Prostate gland (tissue), 2 donors: Measurements from ENCODE around the gene ADAMTS10. TPM values are rescaled to one million over a fixed set of nuclear protein-coding genes. Genes with fewer than 3 reads are reported as not detected.
"Not testable (repeated sequence)": the region's sequence is repeated elsewhere in the genome, so short reads cannot be mapped to it uniquely, and the experiment has no call there.

Experiments
- DNase-seq: peaks from one replicate; pipeline ENCODE4 v3.0.0-alpha.2; 2019; ENCODE audit warnings: low spot score
- H3K27ac ChIP-seq, 2 donors: fragments of 200-600 bp; sonication (generic); 2 replicates each; pipeline ENCODE4 v1.5.1; 2017 to 2019
- H3K27me3 ChIP-seq: fragments of 200-600 bp; sonication (generic); replicated peaks from 2 replicates; pipeline ENCODE4 v1.5.1; 2019; ENCODE audit not compliant: insufficient read depth
- H3K36me3 ChIP-seq, 2 donors: fragments of 200-600 bp; sonication (generic); 1 replicate in 1 of 2; 2 replicates in 1 of 2; pipeline versions ENCODE4 v1.5.1 to v1.8.1; 2017 to 2019
- H3K4me1 ChIP-seq: fragments of 200-600 bp; sonication (generic); replicated peaks from 2 replicates; pipeline ENCODE4 v1.5.1; 2019
- H3K4me3 ChIP-seq, 2 donors: fragments of 200-600 bp; sonication (generic); 2 replicates each; pipeline ENCODE4 v1.5.1; 2017 to 2019
- H3K9me3 ChIP-seq: fragments of 200-600 bp; sonication (generic); 2 replicates; pipeline ENCODE4 v1.5.1; 2017
- POLR2A ChIP-seq: fragments of 450-650 bp; IDR thresholded peaks from one replicate; pipeline ENCODE4 v1.6.1; 2016; ENCODE audit warnings: antibody characterized with exemption, mild to moderate bottlenecking
- POLR2AphosphoS5 ChIP-seq: sonication (generic); formaldehyde crosslinking; IDR thresholded peaks from one replicate; pipeline ENCODE4 v1.6.1; 2017; ENCODE audit warnings: antibody characterized with exemption
- WGBS: methylation state at CpG from one replicate; pipeline ENCODE4 v1.1.5; 2018; 5-methylcytosine and 5-hydroxymethylcytosine counted together
- intact Hi-C: fragments of 100-400 bp; cut with DNase I; formaldehyde crosslinking; loops from one replicate; pipeline ENCODE4 v1.14.2; 2022
- total RNA-seq, 2 donors: library from RNA; depleted of rRNA; stranded (reverse); fragments of >200 nt; gene quantifications; one replicate each; pipeline ENCODE4 v1.1.0, GENCODE V29; 2016
- TF ChIP-seq, protein P1 (sequence below), 4 experiments: fragments of 200-600 bp in 2 of 4; fragments of 450-650 bp in 2 of 4; sonication (generic) in 2 of 4; IDR thresholded peaks; 1 replicate in 3 of 4; 2 replicates in 1 of 4; pipeline ENCODE4 v1.5.1; 2016 to 2019; ENCODE audit warnings: antibody characterized with exemption in 4 of 4, mild to moderate bottlenecking in 2 of 4, moderate library complexity in 2 of 4

The ADAMTS10 gene
- total RNA-seq, 2 donors from 2014 or later: 9.7 to 48.1 TPM

- Histone ChIP-seq H3K27me3 (no peaks in the 10 kb centered on the region), H3K9me3 (no peaks in the 10 kb centered on the region), H3K4me3 (no peak overlapping the region), H3K36me3 (no peaks in the 10 kb centered on the region), H3K4me1 (no peaks in the 10 kb centered on the region), H3K27ac (no peak overlapping the region)
- TF ChIP-seq POLR2AphosphoS5: no peak
- TF ChIP-seq, protein P1, sequence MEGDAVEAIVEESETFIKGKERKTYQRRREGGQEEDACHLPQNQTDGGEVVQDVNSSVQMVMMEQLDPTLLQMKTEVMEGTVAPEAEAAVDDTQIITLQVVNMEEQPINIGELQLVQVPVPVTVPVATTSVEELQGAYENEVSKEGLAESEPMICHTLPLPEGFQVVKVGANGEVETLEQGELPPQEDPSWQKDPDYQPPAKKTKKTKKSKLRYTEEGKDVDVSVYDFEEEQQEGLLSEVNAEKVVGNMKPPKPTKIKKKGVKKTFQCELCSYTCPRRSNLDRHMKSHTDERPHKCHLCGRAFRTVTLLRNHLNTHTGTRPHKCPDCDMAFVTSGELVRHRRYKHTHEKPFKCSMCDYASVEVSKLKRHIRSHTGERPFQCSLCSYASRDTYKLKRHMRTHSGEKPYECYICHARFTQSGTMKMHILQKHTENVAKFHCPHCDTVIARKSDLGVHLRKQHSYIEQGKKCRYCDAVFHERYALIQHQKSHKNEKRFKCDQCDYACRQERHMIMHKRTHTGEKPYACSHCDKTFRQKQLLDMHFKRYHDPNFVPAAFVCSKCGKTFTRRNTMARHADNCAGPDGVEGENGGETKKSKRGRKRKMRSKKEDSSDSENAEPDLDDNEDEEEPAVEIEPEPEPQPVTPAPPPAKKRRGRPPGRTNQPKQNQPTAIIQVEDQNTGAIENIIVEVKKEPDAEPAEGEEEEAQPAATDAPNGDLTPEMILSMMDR (IDR thresholded peaks at IDR 0.05): no peak
- TF ChIP-seq POLR2A: no peak
- DNase-seq: peak; percentile 19
- 45% methylated on average over 21 of the region's 21 CpGs for WGBS
- intact Hi-C loops: no loop called here
Measured at GRCh38 chr19:8638078-8638619, 27.6 kb upstream of the ADAMTS10 start.

DNA sequence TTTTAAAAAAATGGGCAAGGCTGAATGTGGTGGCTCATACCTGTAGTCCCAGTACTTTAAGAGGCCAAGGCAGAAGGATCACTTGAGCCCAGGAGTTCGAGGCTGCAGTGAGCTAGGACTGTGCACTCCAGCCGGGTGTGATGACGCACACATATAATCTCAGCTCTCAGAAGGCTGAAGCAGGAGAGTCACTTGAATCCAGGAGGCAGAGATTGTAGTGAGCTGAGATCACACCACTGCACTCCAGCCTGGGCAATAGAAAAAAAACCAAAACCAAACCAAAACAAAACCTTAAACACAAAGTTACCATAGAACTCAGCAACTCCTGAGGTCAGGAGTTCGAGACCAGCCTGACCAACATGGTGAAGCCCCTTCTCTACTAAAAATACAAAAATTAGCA lies 26.6 kb upstream of the ADAMTS10 start:
- DNase-seq, H3K36me3 ChIP-seq, H3K27ac ChIP-seq, H3K4me1 ChIP-seq, intact Hi-C loops, H3K9me3 ChIP-seq, H3K27me3 ChIP-seq, H3K4me3 ChIP-seq: not testable (repeated sequence)
- WGBS: 95% methylated on average over 4 of the region's 4 CpGs

DNA sequence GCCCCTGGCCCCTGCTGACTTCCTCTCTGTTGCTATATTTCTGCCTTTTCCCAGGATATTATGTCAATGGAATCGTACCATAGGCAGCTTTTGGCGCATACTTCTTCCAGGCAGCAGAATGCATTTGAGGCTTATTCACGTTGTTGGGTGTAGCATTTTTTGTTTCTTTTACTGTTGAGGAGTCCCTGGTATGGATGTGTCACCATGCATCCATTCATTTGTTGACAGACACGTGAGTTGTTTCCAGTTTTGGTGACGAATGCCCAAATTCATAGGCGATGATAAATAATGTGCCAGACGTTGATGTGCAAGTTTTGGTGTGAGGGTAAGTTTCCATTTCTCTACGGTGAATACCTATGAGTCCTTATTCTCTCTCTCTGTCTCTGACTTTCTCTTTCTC lies 24.9 kb upstream of the ADAMTS10 start:
- 85% methylated on average over 8 of the region's 8 CpGs for WGBS
- intact Hi-C loops: no loop called here

DNA sequence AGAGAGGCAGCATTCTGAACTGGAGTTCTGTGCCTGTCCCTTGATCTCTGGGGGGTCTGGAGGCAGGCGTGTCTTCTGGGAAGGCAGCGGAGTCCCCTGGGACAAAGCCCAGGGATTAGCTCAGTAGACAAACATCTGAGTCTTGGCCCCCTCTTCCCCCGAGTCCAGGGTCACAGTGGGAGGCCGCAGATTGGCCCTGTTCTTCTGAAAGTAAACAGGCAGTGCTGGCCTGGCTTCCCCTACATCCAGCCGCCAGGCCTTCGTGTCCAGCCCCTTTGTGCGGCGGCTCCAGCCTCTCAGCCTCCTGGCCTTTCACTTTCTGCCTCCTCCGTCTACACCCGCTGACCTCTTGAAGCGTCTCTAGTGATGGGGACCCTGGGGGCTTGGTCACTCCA lies 20.9 kb upstream of the ADAMTS10 start:
- no peak for TF ChIP-seq POLR2A
- no peak for TF ChIP-seq POLR2AphosphoS5
- TF ChIP-seq, protein P1 (IDR thresholded peaks at IDR 0.05): no peak
- Histone ChIP-seq H3K36me3 (no peaks in the 10 kb centered on the region), H3K27ac (no peak overlapping the region), H3K27me3 (no peaks in the 10 kb centered on the region), H3K4me1 (no peaks in the 10 kb centered on the region), H3K4me3 (no peak overlapping the region), H3K9me3 (no peaks in the 10 kb centered on the region)
- WGBS: 38% methylated on average over 11 of the region's 11 CpGs
- intact Hi-C loops: no loop called here
- DNase-seq: no peak

More for the DNA sequence above, 24.9 kb upstream of the ADAMTS10 start:
- Histone ChIP-seq H3K27ac (no peak overlapping the region), H3K9me3 (no peaks in the 10 kb centered on the region), H3K36me3 (no peaks in the 10 kb centered on the region), H3K27me3 (no peaks in the 10 kb centered on the region), H3K4me1 (no peaks in the 10 kb centered on the region), H3K4me3 (no peak overlapping the region)
- TF ChIP-seq, protein P1 (IDR thresholded peaks at IDR 0.05): no peak
- TF ChIP-seq POLR2AphosphoS5: no peak
- no peak for TF ChIP-seq POLR2A
- DNase-seq: no peak

GRCh38 chr19:8630796-8631424 lies 20.4 kb upstream of the ADAMTS10 start:
- Histone ChIP-seq H3K27me3 (no peaks in the 10 kb centered on the region), H3K36me3 (no peaks in the 10 kb centered on the region), H3K27ac (no peak overlapping the region), H3K4me1 (no peaks in the 10 kb centered on the region), H3K9me3 (no peaks in the 10 kb centered on the region), H3K4me3 (no peak overlapping the region)
- 38% methylated on average over 6 of the region's 6 CpGs for WGBS
- intact Hi-C loops: no loop called here
- TF ChIP-seq POLR2A: no peak
- TF ChIP-seq, protein P1 (IDR thresholded peaks at IDR 0.05): no peak
- TF ChIP-seq POLR2AphosphoS5: no peak
- DNase-seq: no peak
